ENCODE measurements around the gene KCNQ1.

Gene KCNQ1

GRCh38 chr11:2778630-2779498 lies 334.1 kb downstream of the KCNQ1 start:
- no peak for DNase-seq (ENCODE audit: insufficient read length, low spot score)
- FAIRE-seq, result no peak
- TF ChIP-seq CTCF (IDR thresholded peaks at IDR 0.05; ENCODE audit: insufficient read depth, missing control alignments), result no peak

GRCh38 chr11:2779499-2779980 lies 334.7 kb downstream of the KCNQ1 start:
- no peak for FAIRE-seq
- DNase-seq (ENCODE audit: insufficient read length, low spot score), result no peak
- no peak for TF ChIP-seq CTCF (IDR thresholded peaks at IDR 0.05; ENCODE audit: insufficient read depth, missing control alignments)

- FAIRE-seq, result no peak
- no peak for DNase-seq (ENCODE audit: insufficient read length, low spot score)
- no peak for TF ChIP-seq CTCF (IDR thresholded peaks at IDR 0.05; ENCODE audit: insufficient read depth, missing control alignments)
Measured at GRCh38 chr11:2779981-2780849, 335.4 kb downstream of the KCNQ1 start.

GRCh38 chr11:2780850-2781407 lies 336.1 kb downstream of the KCNQ1 start:
- no peak for TF ChIP-seq CTCF (IDR thresholded peaks at IDR 0.05; ENCODE audit: insufficient read depth, missing control alignments)
- FAIRE-seq (no peak), DNase-seq (ENCODE audit: insufficient read length, low spot score) (no peak)

GRCh38 chr11:2781408-2782274 lies 336.8 kb downstream of the KCNQ1 start:
- FAIRE-seq, result no peak
- no peak for DNase-seq (ENCODE audit: insufficient read length, low spot score)
- no peak for TF ChIP-seq CTCF (IDR thresholded peaks at IDR 0.05; ENCODE audit: insufficient read depth, missing control alignments)

GRCh38 chr11:2782769-2783168 lies 338.0 kb downstream of the KCNQ1 start:
- no peak for TF ChIP-seq CTCF (IDR thresholded peaks at IDR 0.05; ENCODE audit: insufficient read depth, missing control alignments)
- FAIRE-seq (no peak), DNase-seq (ENCODE audit: insufficient read length, low spot score) (no peak)
